Bronchial epithelial cell (primary cell): Measurements from ENCODE around the gene CD14. TPM values are rescaled to one million over a fixed set of nuclear protein-coding genes. Genes with fewer than 3 reads are reported as not detected.
"Not testable (repeated sequence)": the region's sequence is repeated elsewhere in the genome, so short reads cannot be mapped to it uniquely, and the experiment has no call there.

Source experiments
- DNase-seq: peaks from one replicate; pipeline ENCODE4 v3.0.0-alpha.2; 2010; ENCODE audit warnings: low read depth
- FAIRE-seq: peaks from 2 replicates; lab custom pipeline; 2011; peaks lifted over from hg19 to GRCh38; lab: Jason Lieb, UNC
- H3K27me3 ChIP-seq: 2 replicates; pipeline ENCODE4 v1.5.1; 2011; ENCODE audit warnings: low read length; ENCODE audit not compliant: control insufficient read depth, insufficient read depth
- H3K36me3 ChIP-seq: 2 replicates; pipeline ENCODE4 v1.5.1; 2011; ENCODE audit warnings: low read length; ENCODE audit not compliant: control insufficient read depth, insufficient read depth
- H3K4me3 ChIP-seq: 2 replicates; pipeline ENCODE4 v1.5.1; 2011; ENCODE audit warnings: mild to moderate bottlenecking, low read depth, low read length, control low read depth
- CTCF ChIP-seq: IDR thresholded peaks from 2 replicates; pipeline ENCODE4 v1.5.1; 2011; ENCODE audit warnings: mild to moderate bottlenecking, moderate library complexity, low read length, control low read depth, inconsistent platforms; ENCODE audit not compliant: insufficient read depth, severe bottlenecking
- total RNA-seq: library from RNA; depleted of rRNA; stranded (reverse); fragments of >200 nt; gene quantifications from 2 replicates; pipeline ENCODE4 v1.2.1, GENCODE V29; 2014

CD14 gene
- total RNA-seq, 1 donor from 2014 or later = 3.2 TPM

DNA sequence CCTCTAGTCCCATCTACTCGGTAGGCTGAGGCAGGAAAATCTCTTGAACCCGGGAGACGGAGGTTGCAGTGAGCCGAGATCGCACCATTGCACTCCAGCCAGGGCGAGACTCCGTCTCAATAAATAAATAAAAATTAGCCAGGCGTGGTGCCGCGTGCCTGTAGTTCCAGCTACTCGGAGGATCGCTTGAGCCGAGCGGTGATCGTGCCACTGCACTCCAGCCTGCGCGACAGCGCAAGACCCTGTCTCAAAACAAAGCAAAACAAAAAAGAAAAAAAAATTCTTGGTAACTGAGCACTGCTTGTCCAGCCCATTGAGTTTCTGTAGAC lies 31.0 kb upstream of the CD14 start:
- TF ChIP-seq CTCF = no peak
- Histone ChIP-seq H3K36me3 (peaks cover 28% of the 10 kb centered on the region), H3K4me3 (peak overlapping the region; percentile 95), H3K27me3 (no peaks in the 10 kb centered on the region)
- no peak for DNase-seq
- no peak for FAIRE-seq

GRCh38 chr5:140660371-140660770 lies 27.4 kb upstream of the CD14 start:
- not testable (repeated sequence) for DNase-seq, H3K4me3 ChIP-seq, FAIRE-seq, H3K27me3 ChIP-seq
- peaks cover 31% of the 10 kb centered on the region for H3K36me3 ChIP-seq

GRCh38 chr5:140658870-140659269 lies 25.9 kb upstream of the CD14 start:
- FAIRE-seq = no peak

GRCh38 chr5:140647042-140647419 lies 14.1 kb upstream of the CD14 start:
- no peak for FAIRE-seq
- H3K27me3 ChIP-seq = no peaks in the 10 kb centered on the region
- H3K36me3 ChIP-seq = peaks cover 23% of the 10 kb centered on the region
- DNase-seq = no peak
- peak overlapping the region; percentile 80 for H3K4me3 ChIP-seq
- TF ChIP-seq CTCF = no peak

More at GRCh38 chr5:140658870-140659269, 25.9 kb upstream of the CD14 start:
- Histone ChIP-seq H3K4me3 (no peak overlapping the region), H3K27me3 (no peaks in the 10 kb centered on the region), H3K36me3 (peaks cover 33% of the 10 kb centered on the region)
- TF ChIP-seq CTCF = no peak
- DNase-seq = no peak

DNA sequence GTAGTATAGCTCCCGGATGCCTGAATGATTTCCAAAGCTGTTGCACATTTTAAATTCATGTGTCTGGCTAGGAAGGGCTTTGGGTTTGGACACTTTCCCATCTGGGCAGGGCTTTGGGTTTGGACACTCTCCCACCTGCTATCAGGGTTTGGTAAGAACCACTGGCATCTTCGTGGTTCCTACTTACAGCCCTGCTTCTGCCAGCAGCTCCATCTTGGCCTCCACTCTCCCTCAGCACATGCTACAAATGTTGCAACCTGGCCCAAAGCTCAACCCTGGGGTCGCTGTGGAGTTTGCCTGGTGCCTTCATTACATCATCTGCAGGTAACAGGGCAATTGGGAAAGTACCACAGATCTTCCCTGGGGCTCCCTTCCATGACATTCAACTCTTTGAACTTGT lies 9.7 kb upstream of the CD14 start:
- no peak for TF ChIP-seq CTCF
- DNase-seq (no peak), FAIRE-seq (no peak)
- Histone ChIP-seq H3K36me3 (peaks cover 22% of the 10 kb centered on the region), H3K27me3 (no peaks in the 10 kb centered on the region), H3K4me3 (no peak overlapping the region)

DNA sequence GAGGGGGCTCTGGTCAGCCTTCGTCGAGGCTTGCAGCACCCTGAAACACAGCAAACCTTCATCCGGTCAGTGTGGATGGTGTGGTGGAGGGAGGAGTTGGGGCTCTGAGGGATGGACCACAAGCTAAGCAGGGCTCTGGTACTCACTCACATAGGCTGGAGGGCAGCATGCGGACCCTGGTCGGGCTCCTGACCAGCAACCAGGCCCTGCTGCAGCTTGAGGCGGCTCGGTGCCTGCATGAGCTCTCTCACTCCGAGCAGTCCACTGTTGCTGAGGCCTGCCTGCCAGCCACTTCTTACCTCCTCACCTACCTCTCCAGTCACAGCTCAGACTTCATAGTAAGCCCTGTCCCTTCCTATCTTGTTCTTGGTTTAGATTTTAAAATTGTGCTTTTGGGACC lies 8.7 kb upstream of the CD14 start:
- peaks cover 22% of the 10 kb centered on the region for H3K36me3 ChIP-seq
- FAIRE-seq (no peak), DNase-seq (no peak)
- no peak for TF ChIP-seq CTCF
- H3K4me3 ChIP-seq = no peak overlapping the region
- H3K27me3 ChIP-seq = no peaks in the 10 kb centered on the region
